Measurements from ENCODE around the gene RNF222. TPM values are rescaled to one million over a fixed set of nuclear protein-coding genes. Genes with fewer than 3 reads are reported as not detected.

The RNF222 gene
- total RNA-seq, 4 donors from 2014 or later = 0.15 to 0.23 TPM; not detected in 2

GRCh38 chr17:8341456-8341855 lies 56.2 kb downstream of the RNF222 start:
- no peaks in the 10 kb centered on the region for H3K9me3 ChIP-seq
- TF ChIP-seq POLR2AphosphoS5 (IDR thresholded peaks at IDR 0.05) (no peak), EP300 (IDR thresholded peaks at IDR 0.05) (no peak), POLR2A (IDR thresholded peaks at IDR 0.05) (no peak), CTCF (IDR thresholded peaks at IDR 0.05) (no peak)
- WGBS, 2 donors (ENCODE audit: low coverage in 1 of 2) = 53% methylated on average over 4 of the region's 4 CpGs; no CpG with 5 or more reads in 1 of the 2 donors
- no peak overlapping the region for H3K4me3 ChIP-seq
- no peak for ATAC-seq
- no peaks in the 10 kb centered on the region for H3K36me3 ChIP-seq
- no peaks in the 10 kb centered on the region for H3K4me1 ChIP-seq
- peaks cover 11% of the 10 kb centered on the region for H3K27me3 ChIP-seq
- no peak overlapping the region for H3K27ac ChIP-seq

Other genes with a start within 250 kb of the RNF222 start
- gene PER1, start 245.4 kb downstream of the RNF222 start, total RNA-seq = 100 to 1,000 TPM in 3 of 4 donors, 10 to 100 TPM in 1; 67.1 to 188 (median 136) TPM
- 10 to 100 TPM; 14.6 to 39.8 (median 33.4) TPM for gene VAMP2, start 234.9 kb downstream of the RNF222 start, total RNA-seq
- 10 to 100 TPM; 11.2 to 18.8 (median 15.5) TPM for gene TMEM107, start 221.4 kb downstream of the RNF222 start, total RNA-seq
- gene BORCS6, start 207.6 kb downstream of the RNF222 start, total RNA-seq = 10 to 100 TPM in 3 of 4 donors, 1 to 10 TPM in 1; 8.1 to 16.1 (median 12.4) TPM
- gene AURKB, start 187.3 kb downstream of the RNF222 start, total RNA-seq = 1 to 10 TPM in 2 of 4 donors, under 1 TPM in 2; 0.54 to 5.3 (median 2.4) TPM
- 10 to 100 TPM; 10.8 to 33.9 (median 14.7) TPM for gene CTC1, start 149.8 kb downstream of the RNF222 start, total RNA-seq
- 10 to 100 TPM; 10.8 to 28.9 (median 16.0) TPM for gene PFAS, start 148.5 kb downstream of the RNF222 start, total RNA-seq
- 10 to 100 TPM; 28.5 to 34.6 (median 30.1) TPM for gene RANGRF, start 109.2 kb downstream of the RNF222 start, total RNA-seq
- gene SLC25A35, start 102.4 kb downstream of the RNF222 start, total RNA-seq = 1 to 10 TPM in 3 of 4 donors, under 1 TPM in 1; 0.35 to 6.1 (median 3.4) TPM
- 10 to 100 TPM in 2 of 4 donors, 1 to 10 TPM in 2; 4.4 to 25.4 (median 16.2) TPM for gene ARHGEF15, start 87.6 kb downstream of the RNF222 start, total RNA-seq
- not detected for gene ODF4, start 58.0 kb downstream of the RNF222 start, total RNA-seq
- 1,000 to 10,000 TPM; 1,787 to 4,050 (median 3,181) TPM for gene RPL26, start 14.6 kb downstream of the RNF222 start, total RNA-seq
- 10 to 100 TPM; 58.1 to 67.3 (median 63.4) TPM for gene NDEL1, start 38.1 kb upstream of the RNF222 start, total RNA-seq
- 10 to 100 TPM; 26.0 to 40.9 (median 34.6) TPM for gene MYH10, start 232.9 kb upstream of the RNF222 start, total RNA-seq